Fibroblast of the aortic adventitia (primary cell): ENCODE measurements around the gene PCSK4. TPM values are rescaled to one million over a fixed set of nuclear protein-coding genes. Genes with fewer than 3 reads are reported as not detected.
A peak's percentile ranks its signal among the peaks of the same experiment; 100 is the strongest.
"Not testable (repeated sequence)": the region's sequence is repeated elsewhere in the genome, so short reads cannot be mapped to it uniquely, and the experiment has no call there.

Source experiments
- DNase-seq: peaks from one replicate; pipeline ENCODE4 v3.0.0-alpha.2; 2010; ENCODE audit warnings: low read depth
- H3K4me3 ChIP-seq: 2 replicates; pipeline ENCODE4 v1.5.1; 2011; ENCODE audit warnings: low read depth, mild to moderate bottlenecking, control low read depth, low read length, moderate library complexity
- total RNA-seq: library from RNA; depleted of rRNA; stranded (reverse); fragments of >200 nt; gene quantifications from 2 replicates; pipeline ENCODE4 v1.2.3, GENCODE V29; 2012; ENCODE audit warnings: low replicate concordance
- TF ChIP-seq, protein P1 (sequence below): IDR thresholded peaks from 2 replicates; pipeline ENCODE4 v1.5.1; 2011; ENCODE audit warnings: mild to moderate bottlenecking, low read length, control low read depth, inconsistent platforms; ENCODE audit not compliant: insufficient read depth

PCSK4 gene
- total RNA-seq, 1 donor = 2.2 TPM

DNA sequence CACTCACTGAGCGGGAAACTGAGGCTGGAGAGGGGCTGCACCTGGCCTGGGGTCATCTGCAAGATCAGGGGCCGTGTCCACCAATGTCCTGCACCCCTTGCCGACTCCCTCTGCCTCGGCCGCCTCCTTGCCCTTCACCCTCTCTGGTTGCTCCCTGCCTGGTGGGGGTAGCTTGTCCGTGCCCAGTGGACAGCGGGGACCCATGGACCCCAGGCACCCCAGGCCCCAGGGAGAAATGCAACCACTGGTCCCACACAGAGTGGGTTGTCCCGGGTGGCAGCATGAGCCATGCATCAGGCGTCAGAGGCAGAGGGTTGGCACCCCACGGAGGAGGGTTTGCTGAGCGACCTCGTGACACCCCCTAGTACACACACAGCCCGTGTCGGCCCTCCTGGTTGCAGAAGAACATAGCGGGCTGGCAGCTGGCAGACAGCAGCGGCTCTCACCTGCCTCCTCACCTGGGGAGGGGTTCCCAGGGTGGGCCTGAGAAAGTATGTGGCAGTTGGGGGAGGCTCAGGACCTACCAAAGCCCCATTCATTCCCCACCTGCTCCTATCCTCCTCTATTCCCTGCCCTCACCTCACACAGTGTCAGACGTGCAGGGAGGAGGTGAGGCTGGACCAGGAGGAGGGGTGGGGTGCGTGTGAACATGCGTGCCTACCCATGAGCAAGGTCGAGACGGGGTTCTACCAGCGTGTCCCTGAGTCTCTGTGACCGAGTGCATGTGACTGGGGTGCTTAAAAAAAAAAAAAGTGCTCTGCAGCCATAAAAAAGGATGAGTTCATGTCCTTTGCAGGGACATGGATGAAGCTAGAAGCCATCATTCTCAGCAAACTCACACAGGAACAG is 14.0 kb upstream of the PCSK4 start:
- TF ChIP-seq, protein P1, sequence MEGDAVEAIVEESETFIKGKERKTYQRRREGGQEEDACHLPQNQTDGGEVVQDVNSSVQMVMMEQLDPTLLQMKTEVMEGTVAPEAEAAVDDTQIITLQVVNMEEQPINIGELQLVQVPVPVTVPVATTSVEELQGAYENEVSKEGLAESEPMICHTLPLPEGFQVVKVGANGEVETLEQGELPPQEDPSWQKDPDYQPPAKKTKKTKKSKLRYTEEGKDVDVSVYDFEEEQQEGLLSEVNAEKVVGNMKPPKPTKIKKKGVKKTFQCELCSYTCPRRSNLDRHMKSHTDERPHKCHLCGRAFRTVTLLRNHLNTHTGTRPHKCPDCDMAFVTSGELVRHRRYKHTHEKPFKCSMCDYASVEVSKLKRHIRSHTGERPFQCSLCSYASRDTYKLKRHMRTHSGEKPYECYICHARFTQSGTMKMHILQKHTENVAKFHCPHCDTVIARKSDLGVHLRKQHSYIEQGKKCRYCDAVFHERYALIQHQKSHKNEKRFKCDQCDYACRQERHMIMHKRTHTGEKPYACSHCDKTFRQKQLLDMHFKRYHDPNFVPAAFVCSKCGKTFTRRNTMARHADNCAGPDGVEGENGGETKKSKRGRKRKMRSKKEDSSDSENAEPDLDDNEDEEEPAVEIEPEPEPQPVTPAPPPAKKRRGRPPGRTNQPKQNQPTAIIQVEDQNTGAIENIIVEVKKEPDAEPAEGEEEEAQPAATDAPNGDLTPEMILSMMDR = no peak
- no peak for DNase-seq
- no peak overlapping the region for H3K4me3 ChIP-seq

DNA sequence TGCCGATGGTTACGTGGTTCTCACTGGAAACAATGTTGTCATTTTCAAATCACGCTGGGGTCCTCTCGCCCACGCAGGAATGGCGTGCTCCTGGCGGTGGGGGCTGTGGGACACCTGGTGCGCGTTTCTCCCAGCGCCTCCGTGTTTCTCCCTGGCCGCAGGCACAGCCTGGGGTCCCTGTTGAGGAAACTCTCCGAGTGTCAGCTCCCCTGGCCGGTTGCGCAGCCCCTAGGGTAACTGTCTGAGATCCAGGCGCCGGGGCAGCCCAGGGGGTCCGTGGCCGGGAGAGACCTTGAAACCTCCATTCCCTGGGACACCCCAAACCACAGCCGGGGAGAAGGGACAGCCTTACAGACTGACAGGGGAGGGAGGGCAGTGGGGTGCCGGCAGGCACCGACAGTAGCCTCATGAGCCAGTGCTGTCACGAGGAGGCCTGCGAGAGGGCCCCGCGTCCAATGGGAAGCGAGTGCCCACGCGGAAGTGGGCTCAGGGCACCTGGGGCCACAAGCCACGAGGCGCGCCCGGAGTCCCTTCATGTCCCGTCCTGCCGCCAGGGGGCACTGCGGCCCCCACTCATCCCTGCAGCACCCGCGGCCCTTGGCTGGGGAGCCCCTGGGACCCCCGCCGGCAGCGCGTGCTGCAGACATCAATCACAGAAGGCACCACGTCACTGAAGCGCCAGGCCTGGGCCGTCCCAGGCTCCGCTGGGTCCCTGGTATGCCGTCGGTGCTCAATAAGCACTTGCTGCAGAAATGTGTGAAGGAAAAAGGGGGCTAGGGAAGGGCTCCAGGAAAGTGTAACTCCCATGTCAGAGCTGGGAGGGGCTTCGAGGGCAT is 13.2 kb upstream of the PCSK4 start:
- peak overlapping the region; percentile 14 for H3K4me3 ChIP-seq
- TF ChIP-seq, protein P1 = peak; percentile 71
- DNase-seq = peak; percentile 31

DNA sequence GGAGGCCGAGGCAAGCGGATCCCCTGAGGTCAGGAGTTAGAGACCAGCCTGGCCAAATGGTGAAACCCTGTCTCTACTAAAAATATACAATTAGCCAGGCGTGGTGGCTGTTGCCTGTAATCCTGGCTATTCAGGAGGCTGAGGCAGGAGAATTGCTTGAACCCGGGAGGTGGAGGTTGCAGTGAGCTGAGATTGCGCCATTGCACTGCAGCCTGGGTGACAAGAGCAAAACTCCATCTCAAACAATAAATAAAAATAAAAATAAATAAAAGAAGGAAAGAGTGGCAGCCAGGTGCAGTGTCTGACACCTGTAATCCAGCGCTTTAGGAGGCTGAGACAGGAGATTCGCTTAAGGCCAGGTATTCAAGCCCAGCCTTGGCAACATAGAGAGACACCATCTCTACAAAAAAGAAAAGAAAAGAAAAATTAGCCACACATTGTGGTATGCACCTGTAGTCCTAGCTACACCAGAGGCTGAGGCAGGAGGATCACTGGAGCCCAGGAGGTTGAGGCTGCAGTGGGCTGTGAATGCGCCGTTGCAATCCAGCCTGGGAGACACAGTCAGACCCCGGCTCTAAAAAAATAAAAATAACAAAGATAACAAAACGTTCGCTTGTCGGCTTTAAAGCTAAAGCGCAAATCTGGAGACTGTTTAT is 12.4 kb upstream of the PCSK4 start:
- TF ChIP-seq, protein P1 = no peak
- H3K4me3 ChIP-seq = no peak overlapping the region
- no peak for DNase-seq

DNA sequence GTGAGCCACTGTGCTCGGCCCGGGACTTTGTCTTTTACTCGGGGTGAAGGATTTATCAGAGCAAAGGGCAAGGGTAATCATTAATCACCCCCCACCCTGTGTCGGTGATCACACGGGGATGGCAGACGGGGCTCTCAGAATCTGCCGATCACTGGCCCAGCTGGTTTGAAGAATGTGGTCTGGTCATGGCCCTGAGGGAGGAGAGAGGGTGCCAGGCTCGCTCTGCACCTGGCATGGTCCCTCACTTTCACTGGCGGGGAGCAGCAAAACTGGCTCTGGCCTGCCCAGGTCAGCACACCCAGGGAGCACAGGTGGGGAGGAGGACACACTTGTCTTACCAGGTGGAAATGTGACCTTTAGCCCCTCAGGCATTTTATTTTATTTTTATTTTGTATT is 11.0 kb upstream of the PCSK4 start:
- no peak for DNase-seq
- TF ChIP-seq, protein P1 = no peak
- no peak overlapping the region for H3K4me3 ChIP-seq

DNA sequence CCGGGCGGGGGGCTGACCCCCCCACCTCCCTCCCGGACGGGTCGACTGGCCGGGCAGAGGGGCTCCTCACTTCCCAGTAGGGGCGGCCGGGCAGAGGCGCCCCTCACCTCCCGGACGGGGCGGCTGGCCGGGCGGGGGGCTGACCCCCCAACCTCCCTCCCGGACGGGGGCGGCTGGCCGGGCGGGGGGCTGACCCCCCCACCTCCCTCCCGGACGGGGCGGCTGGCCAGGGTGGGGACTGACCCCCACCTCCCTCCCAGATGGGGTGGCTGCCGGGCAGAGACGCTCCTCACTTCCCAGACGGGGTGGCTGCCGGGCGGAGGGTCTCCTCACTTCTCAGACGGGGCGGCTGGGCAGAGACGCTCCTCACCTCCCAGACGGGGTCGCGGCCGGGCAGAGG is 9.1 kb upstream of the PCSK4 start:
- not testable (repeated sequence) for H3K4me3 ChIP-seq, DNase-seq

DNA sequence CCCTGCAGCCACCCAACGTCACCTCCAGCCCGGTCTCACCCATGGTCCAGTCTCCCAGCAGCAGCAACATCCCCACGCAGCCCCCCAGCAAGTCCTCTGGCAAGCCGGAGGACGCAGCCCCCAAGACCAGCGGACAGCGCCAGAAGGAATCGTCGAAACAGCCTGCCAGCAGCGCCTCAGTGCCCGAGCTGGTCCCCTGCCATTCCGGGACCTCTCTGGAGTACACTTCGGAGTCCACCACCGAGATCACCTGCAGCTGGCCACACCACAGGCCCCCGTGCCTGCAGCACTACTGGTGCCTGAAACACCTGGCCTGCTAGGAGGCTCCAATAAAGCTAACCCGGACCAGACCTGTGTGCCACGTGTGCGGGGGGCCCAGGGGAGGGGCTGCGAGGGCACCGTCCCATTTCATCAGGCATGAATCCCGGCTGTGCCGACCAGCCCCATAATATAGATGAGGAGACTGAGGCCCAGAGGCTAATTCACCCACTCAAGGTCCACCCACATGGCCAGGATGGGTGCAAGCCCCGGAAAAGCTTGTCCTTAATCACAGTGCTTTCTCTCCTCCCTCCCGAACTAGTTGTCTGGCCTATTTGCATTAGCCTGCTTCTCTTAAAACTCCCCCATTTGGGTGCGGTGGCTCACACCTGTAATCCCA is 7.6 kb upstream of the PCSK4 start:
- TF ChIP-seq, protein P1 = no peak
- DNase-seq = no peak
- H3K4me3 ChIP-seq = no peak overlapping the region
